ENCODE data around the gene PPARGC1A. TPM values are rescaled to one million over a fixed set of nuclear protein-coding genes. Genes with fewer than 3 reads are reported as not detected.

The PPARGC1A gene
- total and polyA plus RNA-seq, 2 experiments from 2014 or later, result 0.76 to 3.3 TPM

DNA sequence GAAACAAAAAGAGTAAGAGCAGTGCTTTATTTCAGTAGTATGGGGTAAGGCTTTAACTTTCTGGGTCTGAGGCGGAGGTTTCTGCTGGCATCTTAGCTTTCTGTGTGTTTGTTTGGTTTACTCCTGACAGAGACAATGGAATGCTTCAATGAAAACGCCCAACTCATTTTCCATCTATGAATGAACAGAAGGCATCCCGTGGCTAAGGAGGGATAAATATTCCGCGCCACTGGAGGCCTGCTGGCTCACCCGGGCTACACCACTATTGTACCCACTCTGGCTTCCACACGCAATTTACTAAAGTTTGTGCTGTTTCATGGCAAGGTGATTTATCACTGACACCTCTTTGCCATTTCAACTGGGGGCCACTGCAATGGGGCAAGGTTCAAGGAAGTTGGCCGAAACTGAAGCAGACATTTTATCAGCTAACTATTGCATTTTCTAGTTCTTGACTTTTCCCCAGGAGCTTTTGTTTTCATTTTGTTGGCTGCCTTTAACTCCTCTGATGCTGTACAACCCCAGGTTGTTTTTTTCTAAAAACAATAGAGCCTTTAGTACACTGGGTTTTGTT is 32.8 kb upstream of the PPARGC1A start:
- Histone ChIP-seq H3K4me2 (no peak overlapping the region), H3K79me2 (replicated peaks; ENCODE audit: insufficient read depth) (no peaks in the 10 kb centered on the region), H3K27ac (ENCODE audit: low read depth) (no peak overlapping the region), H3K9me2 (ENCODE audit: insufficient read depth) (no peaks in the 10 kb centered on the region), H4K20me1 (replicated peaks; ENCODE audit: insufficient read depth) (no peaks in the 10 kb centered on the region), H3K27me3 (ENCODE audit: insufficient read depth) (no peaks in the 10 kb centered on the region), H2AFZ (no peak overlapping the region), H3F3A (replicated peaks; ENCODE audit: low read depth) (no peaks in the 10 kb centered on the region), H3K4me3 (no peak overlapping the region), H3K36me3 (ENCODE audit: insufficient read depth) (no peaks in the 10 kb centered on the region), H3K4me1 (ENCODE audit: insufficient read depth) (no peaks in the 10 kb centered on the region; the same call in 1 of the 2 replicates)
- H3K27ac Mint-ChIP-seq, result no peak overlapping the region
- no peaks in the 10 kb centered on the region for H3K27me3 Mint-ChIP-seq (ENCODE audit: insufficient read depth, low read depth, poor library complexity)
- ATAC-seq (no peak), DNase-seq (ENCODE audit: low spot score) (no peak)
- peaks cover 16% of the 10 kb centered on the region for H3K4me1 Mint-ChIP-seq
- no peak for TF ChIP-seq EZH2 (IDR thresholded peaks at IDR 0.05; ENCODE audit: low read depth, unreplicated experiment)
- TF ChIP-seq CREB1 (CRISPR knock-in tag; IDR thresholded peaks at IDR 0.05; ENCODE audit: low read depth), result no peak
- no peak for TF ChIP-seq ZNF114 (CRISPR knock-in tag; IDR thresholded peaks at IDR 0.05)
- TF ChIP-seq NANOG (IDR thresholded peaks at IDR 0.05; ENCODE audit: borderline replicate concordance), result no peak
- no peak for TF ChIP-seq POLR2AphosphoS5 (IDR thresholded peaks at IDR 0.05; ENCODE audit: low read depth)
- no peak for TF ChIP-seq JUNB (IDR thresholded peaks at IDR 0.05; ENCODE audit: unreplicated experiment)
- TF ChIP-seq, protein P1, sequence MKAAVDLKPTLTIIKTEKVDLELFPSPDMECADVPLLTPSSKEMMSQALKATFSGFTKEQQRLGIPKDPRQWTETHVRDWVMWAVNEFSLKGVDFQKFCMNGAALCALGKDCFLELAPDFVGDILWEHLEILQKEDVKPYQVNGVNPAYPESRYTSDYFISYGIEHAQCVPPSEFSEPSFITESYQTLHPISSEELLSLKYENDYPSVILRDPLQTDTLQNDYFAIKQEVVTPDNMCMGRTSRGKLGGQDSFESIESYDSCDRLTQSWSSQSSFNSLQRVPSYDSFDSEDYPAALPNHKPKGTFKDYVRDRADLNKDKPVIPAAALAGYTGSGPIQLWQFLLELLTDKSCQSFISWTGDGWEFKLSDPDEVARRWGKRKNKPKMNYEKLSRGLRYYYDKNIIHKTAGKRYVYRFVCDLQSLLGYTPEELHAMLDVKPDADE (IDR thresholded peaks at IDR 0.05), result no peak
- TF ChIP-seq STAT1 (IDR thresholded peaks at IDR 0.05; ENCODE audit: unreplicated experiment), result no peak
- TF ChIP-seq EZH2phosphoT487 (IDR thresholded peaks at IDR 0.05; ENCODE audit: unreplicated experiment), result no peak
- TF ChIP-seq, protein P2, sequence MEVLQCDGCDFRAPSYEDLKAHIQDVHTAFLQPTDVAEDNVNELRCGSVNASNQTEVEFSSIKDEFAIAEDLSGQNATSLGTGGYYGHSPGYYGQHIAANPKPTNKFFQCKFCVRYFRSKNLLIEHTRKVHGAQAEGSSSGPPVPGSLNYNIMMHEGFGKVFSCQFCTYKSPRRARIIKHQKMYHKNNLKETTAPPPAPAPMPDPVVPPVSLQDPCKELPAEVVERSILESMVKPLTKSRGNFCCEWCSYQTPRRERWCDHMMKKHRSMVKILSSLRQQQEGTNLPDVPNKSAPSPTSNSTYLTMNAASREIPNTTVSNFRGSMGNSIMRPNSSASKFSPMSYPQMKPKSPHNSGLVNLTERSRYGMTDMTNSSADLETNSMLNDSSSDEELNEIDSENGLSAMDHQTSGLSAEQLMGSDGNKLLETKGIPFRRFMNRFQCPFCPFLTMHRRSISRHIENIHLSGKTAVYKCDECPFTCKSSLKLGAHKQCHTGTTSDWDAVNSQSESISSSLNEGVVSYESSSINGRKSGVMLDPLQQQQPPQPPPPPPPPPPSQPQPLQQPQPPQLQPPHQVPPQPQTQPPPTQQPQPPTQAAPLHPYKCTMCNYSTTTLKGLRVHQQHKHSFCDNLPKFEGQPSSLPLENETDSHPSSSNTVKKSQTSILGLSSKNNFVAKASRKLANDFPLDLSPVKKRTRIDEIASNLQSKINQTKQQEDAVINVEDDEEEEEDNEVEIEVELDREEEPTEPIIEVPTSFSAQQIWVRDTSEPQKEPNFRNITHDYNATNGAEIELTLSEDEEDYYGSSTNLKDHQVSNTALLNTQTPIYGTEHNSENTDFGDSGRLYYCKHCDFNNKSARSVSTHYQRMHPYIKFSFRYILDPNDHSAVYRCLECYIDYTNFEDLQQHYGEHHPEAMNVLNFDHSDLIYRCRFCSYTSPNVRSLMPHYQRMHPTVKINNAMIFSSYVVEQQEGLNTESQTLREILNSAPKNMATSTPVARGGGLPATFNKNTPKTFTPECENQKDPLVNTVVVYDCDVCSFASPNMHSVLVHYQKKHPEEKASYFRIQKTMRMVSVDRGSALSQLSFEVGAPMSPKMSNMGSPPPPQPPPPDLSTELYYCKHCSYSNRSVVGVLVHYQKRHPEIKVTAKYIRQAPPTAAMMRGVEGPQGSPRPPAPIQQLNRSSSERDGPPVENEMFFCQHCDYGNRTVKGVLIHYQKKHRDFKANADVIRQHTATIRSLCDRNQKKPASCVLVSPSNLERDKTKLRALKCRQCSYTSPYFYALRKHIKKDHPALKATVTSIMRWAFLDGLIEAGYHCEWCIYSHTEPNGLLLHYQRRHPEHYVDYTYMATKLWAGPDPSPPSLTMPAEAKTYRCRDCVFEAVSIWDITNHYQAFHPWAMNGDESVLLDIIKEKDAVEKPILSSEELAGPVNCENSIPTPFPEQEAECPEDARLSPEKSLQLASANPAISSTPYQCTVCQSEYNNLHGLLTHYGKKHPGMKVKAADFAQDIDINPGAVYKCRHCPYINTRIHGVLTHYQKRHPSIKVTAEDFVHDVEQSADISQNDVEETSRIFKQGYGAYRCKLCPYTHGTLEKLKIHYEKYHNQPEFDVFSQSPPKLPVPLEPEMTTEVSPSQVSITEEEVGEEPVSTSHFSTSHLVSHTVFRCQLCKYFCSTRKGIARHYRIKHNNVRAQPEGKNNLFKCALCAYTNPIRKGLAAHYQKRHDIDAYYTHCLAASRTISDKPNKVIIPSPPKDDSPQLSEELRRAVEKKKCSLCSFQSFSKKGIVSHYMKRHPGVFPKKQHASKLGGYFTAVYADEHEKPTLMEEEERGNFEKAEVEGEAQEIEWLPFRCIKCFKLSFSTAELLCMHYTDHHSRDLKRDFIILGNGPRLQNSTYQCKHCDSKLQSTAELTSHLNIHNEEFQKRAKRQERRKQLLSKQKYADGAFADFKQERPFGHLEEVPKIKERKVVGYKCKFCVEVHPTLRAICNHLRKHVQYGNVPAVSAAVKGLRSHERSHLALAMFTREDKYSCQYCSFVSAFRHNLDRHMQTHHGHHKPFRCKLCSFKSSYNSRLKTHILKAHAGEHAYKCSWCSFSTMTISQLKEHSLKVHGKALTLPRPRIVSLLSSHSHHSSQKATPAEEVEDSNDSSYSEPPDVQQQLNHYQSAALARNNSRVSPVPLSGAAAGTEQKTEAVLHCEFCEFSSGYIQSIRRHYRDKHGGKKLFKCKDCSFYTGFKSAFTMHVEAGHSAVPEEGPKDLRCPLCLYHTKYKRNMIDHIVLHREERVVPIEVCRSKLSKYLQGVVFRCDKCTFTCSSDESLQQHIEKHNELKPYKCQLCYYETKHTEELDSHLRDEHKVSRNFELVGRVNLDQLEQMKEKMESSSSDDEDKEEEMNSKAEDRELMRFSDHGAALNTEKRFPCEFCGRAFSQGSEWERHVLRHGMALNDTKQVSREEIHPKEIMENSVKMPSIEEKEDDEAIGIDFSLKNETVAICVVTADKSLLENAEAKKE (CRISPR knock-in tag; IDR thresholded peaks at IDR 0.05), result no peak
- TF ChIP-seq ZNF331 (CRISPR knock-in tag; IDR thresholded peaks at IDR 0.05; ENCODE audit: low read depth), result no peak
- TF ChIP-seq, protein P3, sequence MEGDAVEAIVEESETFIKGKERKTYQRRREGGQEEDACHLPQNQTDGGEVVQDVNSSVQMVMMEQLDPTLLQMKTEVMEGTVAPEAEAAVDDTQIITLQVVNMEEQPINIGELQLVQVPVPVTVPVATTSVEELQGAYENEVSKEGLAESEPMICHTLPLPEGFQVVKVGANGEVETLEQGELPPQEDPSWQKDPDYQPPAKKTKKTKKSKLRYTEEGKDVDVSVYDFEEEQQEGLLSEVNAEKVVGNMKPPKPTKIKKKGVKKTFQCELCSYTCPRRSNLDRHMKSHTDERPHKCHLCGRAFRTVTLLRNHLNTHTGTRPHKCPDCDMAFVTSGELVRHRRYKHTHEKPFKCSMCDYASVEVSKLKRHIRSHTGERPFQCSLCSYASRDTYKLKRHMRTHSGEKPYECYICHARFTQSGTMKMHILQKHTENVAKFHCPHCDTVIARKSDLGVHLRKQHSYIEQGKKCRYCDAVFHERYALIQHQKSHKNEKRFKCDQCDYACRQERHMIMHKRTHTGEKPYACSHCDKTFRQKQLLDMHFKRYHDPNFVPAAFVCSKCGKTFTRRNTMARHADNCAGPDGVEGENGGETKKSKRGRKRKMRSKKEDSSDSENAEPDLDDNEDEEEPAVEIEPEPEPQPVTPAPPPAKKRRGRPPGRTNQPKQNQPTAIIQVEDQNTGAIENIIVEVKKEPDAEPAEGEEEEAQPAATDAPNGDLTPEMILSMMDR (conservative IDR thresholded peaks at IDR 0.05; ENCODE audit: low read depth in 2 of 2), result no peak
- TF ChIP-seq, protein P4, sequence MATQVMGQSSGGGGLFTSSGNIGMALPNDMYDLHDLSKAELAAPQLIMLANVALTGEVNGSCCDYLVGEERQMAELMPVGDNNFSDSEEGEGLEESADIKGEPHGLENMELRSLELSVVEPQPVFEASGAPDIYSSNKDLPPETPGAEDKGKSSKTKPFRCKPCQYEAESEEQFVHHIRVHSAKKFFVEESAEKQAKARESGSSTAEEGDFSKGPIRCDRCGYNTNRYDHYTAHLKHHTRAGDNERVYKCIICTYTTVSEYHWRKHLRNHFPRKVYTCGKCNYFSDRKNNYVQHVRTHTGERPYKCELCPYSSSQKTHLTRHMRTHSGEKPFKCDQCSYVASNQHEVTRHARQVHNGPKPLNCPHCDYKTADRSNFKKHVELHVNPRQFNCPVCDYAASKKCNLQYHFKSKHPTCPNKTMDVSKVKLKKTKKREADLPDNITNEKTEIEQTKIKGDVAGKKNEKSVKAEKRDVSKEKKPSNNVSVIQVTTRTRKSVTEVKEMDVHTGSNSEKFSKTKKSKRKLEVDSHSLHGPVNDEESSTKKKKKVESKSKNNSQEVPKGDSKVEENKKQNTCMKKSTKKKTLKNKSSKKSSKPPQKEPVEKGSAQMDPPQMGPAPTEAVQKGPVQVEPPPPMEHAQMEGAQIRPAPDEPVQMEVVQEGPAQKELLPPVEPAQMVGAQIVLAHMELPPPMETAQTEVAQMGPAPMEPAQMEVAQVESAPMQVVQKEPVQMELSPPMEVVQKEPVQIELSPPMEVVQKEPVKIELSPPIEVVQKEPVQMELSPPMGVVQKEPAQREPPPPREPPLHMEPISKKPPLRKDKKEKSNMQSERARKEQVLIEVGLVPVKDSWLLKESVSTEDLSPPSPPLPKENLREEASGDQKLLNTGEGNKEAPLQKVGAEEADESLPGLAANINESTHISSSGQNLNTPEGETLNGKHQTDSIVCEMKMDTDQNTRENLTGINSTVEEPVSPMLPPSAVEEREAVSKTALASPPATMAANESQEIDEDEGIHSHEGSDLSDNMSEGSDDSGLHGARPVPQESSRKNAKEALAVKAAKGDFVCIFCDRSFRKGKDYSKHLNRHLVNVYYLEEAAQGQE (IDR thresholded peaks at IDR 0.05; ENCODE audit: unreplicated experiment), result no peak
- no peaks in the 10 kb centered on the region for H3K36me3 Mint-ChIP-seq (ENCODE audit: low read depth)
- no peaks in the 10 kb centered on the region for H3K9me3 Mint-ChIP-seq
- H3K4me3 Mint-ChIP-seq, result no peak overlapping the region
